HepG2 (cell line): ENCODE results near the gene FARSB. TPM values are rescaled to one million over a fixed set of nuclear protein-coding genes. Genes with fewer than 3 reads are reported as not detected.

Experiments used
- CAMTA2 ChIP-seq: sonication (generic); formaldehyde crosslinking; IDR thresholded peaks from 2 replicates; pipeline ENCODE4 v1.4.0; 2020; ENCODE audit warnings: mild to moderate bottlenecking, missing genetic modification reagents, borderline replicate concordance
- FOXK1 ChIP-seq: sonication (generic); formaldehyde crosslinking; IDR thresholded peaks from 2 replicates; pipeline ENCODE4 v1.4.0; 2020; ENCODE audit warnings: low read depth, missing genetic modification reagents, borderline replicate concordance
- GATA4 ChIP-seq: sonication (generic); IDR thresholded peaks from 2 replicates; pipeline ENCODE4 v1.6.1; 2016; ENCODE audit warnings: antibody characterized with exemption, low read depth, borderline replicate concordance
- HCFC1 ChIP-seq: fragments of 150-350 bp; IDR thresholded peaks from 2 replicates; pipeline ENCODE4 v1.6.1; 2014; ENCODE audit warnings: low read depth, low read length
- NBN ChIP-seq: fragments of 450-650 bp; conservative IDR thresholded peaks from 2 replicates; pipeline ENCODE4 v1.6.1; 2017
- RFXAP ChIP-seq: sonication (generic); formaldehyde crosslinking; IDR thresholded peaks from 2 replicates; pipeline ENCODE4 v1.4.0; 2020; ENCODE audit warnings: missing genetic modification reagents, borderline replicate concordance
- SALL2 ChIP-seq: sonication (generic); formaldehyde crosslinking; IDR thresholded peaks from 2 replicates; pipeline ENCODE4 v1.8.1; 2023; ENCODE audit warnings: mild to moderate bottlenecking, missing genetic modification reagents, inconsistent platforms
- ZFX ChIP-seq: sonication (generic); formaldehyde crosslinking; IDR thresholded peaks from 2 replicates; pipeline ENCODE4 v1.4.0; 2020; ENCODE audit warnings: mild to moderate bottlenecking, low read depth, missing genetic modification reagents, moderate library complexity
- ZKSCAN8 ChIP-seq: IDR thresholded peaks from 2 replicates; pipeline ENCODE4 v1.6.1; 2016; ENCODE audit warnings: borderline replicate concordance, missing genetic modification reagents, missing compliant biosample characterization
- ZNF124 ChIP-seq: sonication (generic); formaldehyde crosslinking; IDR thresholded peaks from 2 replicates; pipeline ENCODE4 v1.4.0; 2020; ENCODE audit warnings: missing genetic modification reagents
- ZNF232 ChIP-seq: sonication (generic); formaldehyde crosslinking; IDR thresholded peaks from 2 replicates; pipeline ENCODE4 v1.4.0; 2020; ENCODE audit warnings: missing genetic modification reagents, borderline replicate concordance
- ZNF670 ChIP-seq: sonication (generic); formaldehyde crosslinking; IDR thresholded peaks from 2 replicates; pipeline ENCODE4 v1.8.0; 2022; ENCODE audit warnings: mild to moderate bottlenecking, missing genetic modification reagents, borderline replicate concordance
- ZSCAN12 ChIP-seq: sonication (generic); formaldehyde crosslinking; IDR thresholded peaks from 2 replicates; pipeline ENCODE4 v1.9.0; 2021; ENCODE audit warnings: mild to moderate bottlenecking, missing genetic modification reagents
- polyA plus RNA-seq, 8 experiments: library from polyadenylated mRNA; depleted of rRNA in 3 of 8; stranded (reverse) in 7 of 8; unstranded in 1 of 8; fragments of >200 nt; fragmentation: Illumina TruSeq in 4 of 8; extraction: Trizol in 4 of 8; gene quantifications; 2 replicates each; pipeline versions ENCODE4 v1.2.1 to v1.2.3, GENCODE V29; 2011 to 2016; ENCODE audit warnings: low read depth in 4 of 8, missing spikeins in 1 of 8, mixed read lengths in 1 of 8; ENCODE audit not compliant: insufficient read depth in 1 of 8
- total RNA-seq, 5 experiments: library from RNA; depleted of rRNA; stranded (reverse); fragments of >200 nt; fragmentation: Illumina TruSeq; extraction: Trizol; gene quantifications; 2 replicates each; pipeline ENCODE4 v1.2.3, GENCODE V29; 2016; ENCODE audit warnings: low read depth in 1 of 5
- TF ChIP-seq, protein P1 (sequence below): sonication (generic); formaldehyde crosslinking; IDR thresholded peaks from 2 replicates; pipeline ENCODE4 v1.5.1; 2020; ENCODE audit warnings: missing genetic modification reagents, mild to moderate bottlenecking, borderline replicate concordance
- TF ChIP-seq, protein P2 (sequence below): sonication (generic); formaldehyde crosslinking; IDR thresholded peaks from 2 replicates; pipeline ENCODE4 v1.5.0; 2020; ENCODE audit warnings: missing genetic modification reagents, mild to moderate bottlenecking, borderline replicate concordance
- TF ChIP-seq, protein P3 (sequence below), 2 experiments: fragments of 450-650 bp in 1 of 2; sonication (generic) in 1 of 2; formaldehyde crosslinking in 1 of 2; IDR thresholded peaks; 2 replicates each; pipeline versions ENCODE4 v1.6.1 to v1.8.0; 2016 to 2022; ENCODE audit warnings: antibody characterized with exemption in 1 of 2, mild to moderate bottlenecking in 1 of 2, missing genetic modification reagents in 1 of 2
- TF ChIP-seq, protein P4 (sequence below): IDR thresholded peaks from 2 replicates; pipeline ENCODE4 v1.6.1; 2018; ENCODE audit warnings: missing genetic modification reagents, mild to moderate bottlenecking, missing compliant biosample characterization

Gene FARSB
- total and polyA plus RNA-seq, 2 of the 13 experiments (the other 11 are each of a cell fraction or from before 2014, with no cell fraction given), result 23.3 to 45.9 TPM

DNA sequence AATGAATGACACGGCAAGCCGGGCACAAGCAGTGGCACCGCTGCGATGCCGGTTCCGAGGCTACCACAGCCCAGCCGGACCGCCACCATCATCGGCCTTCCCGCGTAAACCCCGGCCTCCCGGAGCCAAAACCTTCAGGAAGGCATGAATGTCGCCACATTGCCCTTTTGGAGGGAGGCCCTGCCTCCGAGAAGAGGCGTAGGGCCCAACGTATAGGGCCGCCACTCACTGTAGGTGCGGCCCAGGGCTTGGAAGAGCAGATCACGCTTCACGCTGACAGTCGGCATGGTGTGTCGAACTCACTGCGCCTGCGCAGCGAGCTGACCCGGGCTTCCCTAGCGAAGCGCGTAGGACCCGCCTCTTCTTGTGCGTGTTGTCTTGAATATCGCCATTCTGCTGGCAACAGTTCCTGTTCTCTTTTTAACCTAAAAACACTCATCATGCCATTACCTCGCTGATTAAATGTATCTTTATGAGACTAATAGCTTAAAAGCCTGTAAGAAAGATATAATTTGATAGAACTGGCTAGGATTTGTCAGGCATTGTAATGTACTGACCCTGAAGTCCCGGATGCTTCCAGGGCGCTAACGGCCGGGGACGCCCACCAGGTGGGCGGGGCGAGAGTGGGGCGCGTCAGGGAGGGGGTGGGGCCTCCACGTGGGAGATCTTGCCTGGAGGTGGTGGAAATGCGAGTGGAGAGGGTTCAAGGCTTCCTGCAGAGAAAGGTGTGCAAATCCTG, at the start of gene FARSB (continued):
- TF ChIP-seq, protein P1, sequence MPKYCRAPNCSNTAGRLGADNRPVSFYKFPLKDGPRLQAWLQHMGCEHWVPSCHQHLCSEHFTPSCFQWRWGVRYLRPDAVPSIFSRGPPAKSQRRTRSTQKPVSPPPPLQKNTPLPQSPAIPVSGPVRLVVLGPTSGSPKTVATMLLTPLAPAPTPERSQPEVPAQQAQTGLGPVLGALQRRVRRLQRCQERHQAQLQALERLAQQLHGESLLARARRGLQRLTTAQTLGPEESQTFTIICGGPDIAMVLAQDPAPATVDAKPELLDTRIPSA, result no peak
- 0 out of 2 replicates have a peak, but pooled peaks have one; percentile 14 for TF ChIP-seq ZKSCAN8
- TF ChIP-seq ZNF124 (CRISPR knock-in tag), result no peak
- peak; percentile 48 for TF ChIP-seq FOXK1 (CRISPR knock-in tag)
- TF ChIP-seq ZFX, result peak; percentile 99
- peak; percentile 52; the same call in 1 of the 2 replicates for TF ChIP-seq HCFC1
- TF ChIP-seq ZNF670, result no peak
- no peak for TF ChIP-seq GATA4
- no peak for TF ChIP-seq ZSCAN12 (CRISPR knock-in tag)
- TF ChIP-seq, protein P2, sequence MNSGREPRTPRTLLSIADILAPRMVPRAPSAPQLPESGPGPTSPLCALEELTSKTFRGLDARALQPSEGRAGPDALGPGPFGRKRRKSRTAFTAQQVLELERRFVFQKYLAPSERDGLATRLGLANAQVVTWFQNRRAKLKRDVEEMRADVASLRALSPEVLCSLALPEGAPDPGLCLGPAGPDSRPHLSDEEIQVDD (CRISPR knock-in tag), result peak; percentile 85; the same call in 1 of the 2 replicates
- no peak for TF ChIP-seq NBN
- 0 out of 2 replicates have a peak, but pooled peaks have one; percentile 73 for TF ChIP-seq RFXAP (CRISPR knock-in tag)
- TF ChIP-seq, protein P3, sequence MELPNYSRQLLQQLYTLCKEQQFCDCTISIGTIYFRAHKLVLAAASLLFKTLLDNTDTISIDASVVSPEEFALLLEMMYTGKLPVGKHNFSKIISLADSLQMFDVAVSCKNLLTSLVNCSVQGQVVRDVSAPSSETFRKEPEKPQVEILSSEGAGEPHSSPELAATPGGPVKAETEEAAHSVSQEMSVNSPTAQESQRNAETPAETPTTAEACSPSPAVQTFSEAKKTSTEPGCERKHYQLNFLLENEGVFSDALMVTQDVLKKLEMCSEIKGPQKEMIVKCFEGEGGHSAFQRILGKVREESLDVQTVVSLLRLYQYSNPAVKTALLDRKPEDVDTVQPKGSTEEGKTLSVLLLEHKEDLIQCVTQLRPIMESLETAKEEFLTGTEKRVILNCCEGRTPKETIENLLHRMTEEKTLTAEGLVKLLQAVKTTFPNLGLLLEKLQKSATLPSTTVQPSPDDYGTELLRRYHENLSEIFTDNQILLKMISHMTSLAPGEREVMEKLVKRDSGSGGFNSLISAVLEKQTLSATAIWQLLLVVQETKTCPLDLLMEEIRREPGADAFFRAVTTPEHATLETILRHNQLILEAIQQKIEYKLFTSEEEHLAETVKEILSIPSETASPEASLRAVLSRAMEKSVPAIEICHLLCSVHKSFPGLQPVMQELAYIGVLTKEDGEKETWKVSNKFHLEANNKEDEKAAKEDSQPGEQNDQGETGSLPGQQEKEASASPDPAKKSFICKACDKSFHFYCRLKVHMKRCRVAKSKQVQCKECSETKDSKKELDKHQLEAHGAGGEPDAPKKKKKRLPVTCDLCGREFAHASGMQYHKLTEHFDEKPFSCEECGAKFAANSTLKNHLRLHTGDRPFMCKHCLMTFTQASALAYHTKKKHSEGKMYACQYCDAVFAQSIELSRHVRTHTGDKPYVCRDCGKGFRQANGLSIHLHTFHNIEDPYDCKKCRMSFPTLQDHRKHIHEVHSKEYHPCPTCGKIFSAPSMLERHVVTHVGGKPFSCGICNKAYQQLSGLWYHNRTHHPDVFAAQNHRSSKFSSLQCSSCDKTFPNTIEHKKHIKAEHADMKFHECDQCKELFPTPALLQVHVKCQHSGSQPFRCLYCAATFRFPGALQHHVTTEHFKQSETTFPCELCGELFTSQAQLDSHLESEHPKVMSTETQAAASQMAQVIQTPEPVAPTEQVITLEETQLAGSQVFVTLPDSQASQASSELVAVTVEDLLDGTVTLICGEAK (IDR thresholded peaks at IDR 0.05), result no peak
- TF ChIP-seq, protein P3 (CRISPR knock-in tag; IDR thresholded peaks at IDR 0.05), result peak; percentile 58
- TF ChIP-seq SALL2 (CRISPR knock-in tag), result peak; percentile 72; the same call in 1 of the 2 replicates
- TF ChIP-seq CAMTA2 (CRISPR knock-in tag), result peak; percentile 92
- TF ChIP-seq, protein P4, sequence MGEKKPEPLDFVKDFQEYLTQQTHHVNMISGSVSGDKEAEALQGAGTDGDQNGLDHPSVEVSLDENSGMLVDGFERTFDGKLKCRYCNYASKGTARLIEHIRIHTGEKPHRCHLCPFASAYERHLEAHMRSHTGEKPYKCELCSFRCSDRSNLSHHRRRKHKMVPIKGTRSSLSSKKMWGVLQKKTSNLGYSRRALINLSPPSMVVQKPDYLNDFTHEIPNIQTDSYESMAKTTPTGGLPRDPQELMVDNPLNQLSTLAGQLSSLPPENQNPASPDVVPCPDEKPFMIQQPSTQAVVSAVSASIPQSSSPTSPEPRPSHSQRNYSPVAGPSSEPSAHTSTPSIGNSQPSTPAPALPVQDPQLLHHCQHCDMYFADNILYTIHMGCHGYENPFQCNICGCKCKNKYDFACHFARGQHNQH (CRISPR knock-in tag), result peak; percentile 59; the same call in 1 of the 2 replicates
- TF ChIP-seq ZNF232 (CRISPR knock-in tag), result peak; percentile 88; the same call in 1 of the 2 replicates
